ENCODE results near the gene TNP2.
A peak's percentile ranks its signal among the peaks of the same experiment; 100 is the strongest.

The TNP2 gene

GRCh38 chr16:11240636-11241473 is 28.3 kb downstream of the TNP2 start:
- no peak for DNase-seq (ENCODE audit: low spot score)

- no peak for DNase-seq (ENCODE audit: low spot score)
Measured at GRCh38 chr16:11239644-11240632, 29.2 kb downstream of the TNP2 start.

- DNase-seq (ENCODE audit: low spot score) = no peak
Measured at GRCh38 chr16:11238272-11239202, 30.6 kb downstream of the TNP2 start.

GRCh38 chr16:11236461-11237254 is 32.5 kb downstream of the TNP2 start:
- DNase-seq (ENCODE audit: low spot score) = no peak

- no peak for DNase-seq (ENCODE audit: low spot score)
Measured at GRCh38 chr16:11235703-11235991, 33.5 kb downstream of the TNP2 start.

- DNase-seq (ENCODE audit: low spot score) = no peak
Measured at GRCh38 chr16:11234884-11235702, 34.0 kb downstream of the TNP2 start.

GRCh38 chr16:11233727-11234376 is 35.3 kb downstream of the TNP2 start:
- DNase-seq (ENCODE audit: low spot score) = no peak

- peak; percentile 63 for DNase-seq (ENCODE audit: low spot score)
Measured at GRCh38 chr16:11232852-11233726, 36.0 kb downstream of the TNP2 start.

- no peak for DNase-seq (ENCODE audit: low spot score)
Measured at GRCh38 chr16:11232302-11232851, 36.7 kb downstream of the TNP2 start.

- DNase-seq (ENCODE audit: low spot score) = no peak
Measured at GRCh38 chr16:11231367-11231970, 37.7 kb downstream of the TNP2 start.

GRCh38 chr16:11229906-11230305 is 39.2 kb downstream of the TNP2 start:
- DNase-seq (ENCODE audit: low spot score) = no peak

GRCh38 chr16:11229432-11229831 is 39.7 kb downstream of the TNP2 start:
- DNase-seq (ENCODE audit: low spot score) = no peak

- DNase-seq (ENCODE audit: low spot score) = no peak
Measured at GRCh38 chr16:11225677-11226549, 43.2 kb downstream of the TNP2 start.

GRCh38 chr16:11224894-11225676 is 44.0 kb downstream of the TNP2 start:
- peak; percentile 89 for DNase-seq (ENCODE audit: low spot score)

GRCh38 chr16:11224096-11224893 is 44.8 kb downstream of the TNP2 start:
- peak; percentile 88 for DNase-seq (ENCODE audit: low spot score)
